Neural cell (in vitro differentiated cells): ENCODE data around the gene IER3. TPM values are rescaled to one million over a fixed set of nuclear protein-coding genes. Genes with fewer than 3 reads are reported as not detected.

Experiments used
- H2AFZ ChIP-seq: fragments of 200-600, 300-800 bp; sonication (generic), shearing (Covaris generic); 2 replicates; pipeline ENCODE4 v1.6.0; 2014; ENCODE audit warnings: low read depth, mild to moderate bottlenecking, antibody characterized with exemption, low read length, moderate library complexity
- H3F3A ChIP-seq: fragments of 200-600 bp; shearing (Covaris generic); 2 replicates; pipeline ENCODE4 v1.6.1; 2016; ENCODE audit warnings: mild to moderate bottlenecking, moderate library complexity, mixed read lengths, antibody characterized with exemption, low read length; ENCODE audit not compliant: insufficient read depth, poor library complexity, severe bottlenecking
- H3K27ac ChIP-seq: fragments of 200-600, 300-800 bp; sonication (generic), shearing (Covaris generic); 2 replicates; pipeline ENCODE4 v1.5.1; 2014; ENCODE audit warnings: mild to moderate bottlenecking, low read length, moderate library complexity
- H3K27me3 ChIP-seq: fragments of 300-800, 200-600 bp; sonication (generic), shearing (Covaris generic); 2 replicates; pipeline ENCODE4 v1.6.0; 2014; ENCODE audit warnings: mild to moderate bottlenecking, low read depth, low read length, moderate library complexity; ENCODE audit not compliant: insufficient read depth
- H3K36me3 ChIP-seq: fragments of 300-800, 200-600 bp; sonication (generic), shearing (Covaris generic); 2 replicates; pipeline ENCODE4 v1.5.1; 2014; ENCODE audit warnings: mild to moderate bottlenecking, antibody characterized with exemption, low read length, moderate library complexity; ENCODE audit not compliant: insufficient read depth
- H3K4me2 ChIP-seq: fragments of 300-800, 200-600 bp; sonication (generic), shearing (Covaris generic); 2 replicates; pipeline ENCODE4 v1.6.0; 2014; ENCODE audit warnings: mild to moderate bottlenecking, low read length
- H3K4me3 ChIP-seq: fragments of 300-800, 200-600 bp; sonication (generic), shearing (Covaris generic); 2 replicates; pipeline ENCODE4 v1.5.1; 2014; ENCODE audit warnings: mild to moderate bottlenecking, low read length, moderate library complexity
- H3K79me2 ChIP-seq: fragments of 200-600 bp; shearing (Covaris generic); replicated peaks from 2 replicates; pipeline ENCODE4 v1.6.0; 2014; ENCODE audit warnings: mild to moderate bottlenecking, low read length, moderate library complexity; ENCODE audit not compliant: insufficient read depth
- H3K9ac ChIP-seq: fragments of 300-800, 200-600 bp; sonication (generic), shearing (Covaris generic); 2 replicates; pipeline ENCODE4 v1.6.1; 2016; ENCODE audit warnings: mild to moderate bottlenecking, low read length, mixed read lengths
- H3K9me2 ChIP-seq: fragments of 200-600 bp; shearing (Covaris generic); 2 replicates; pipeline ENCODE4 v1.6.1; 2016; ENCODE audit warnings: mild to moderate bottlenecking, low read length, mixed read lengths; ENCODE audit not compliant: insufficient read depth
- H3K9me3 ChIP-seq: fragments of 200-600, 300-800 bp; sonication (generic), shearing (Covaris generic); 2 replicates; pipeline ENCODE4 v1.6.1; 2016; ENCODE audit warnings: mild to moderate bottlenecking, mixed run types, low read length, moderate library complexity, mixed read lengths
- H4K20me1 ChIP-seq: fragments of 200-600 bp; shearing (Covaris generic); 2 replicates; pipeline ENCODE4 v1.6.1; 2016; ENCODE audit warnings: mild to moderate bottlenecking, mixed run types; ENCODE audit not compliant: insufficient read depth
- CTCF ChIP-seq: fragments of 450-650 bp; IDR thresholded peaks from 2 replicates; pipeline ENCODE4 v1.5.1; 2014; ENCODE audit warnings: antibody characterized with exemption, mild to moderate bottlenecking, moderate library complexity; ENCODE audit not compliant: poor library complexity, severe bottlenecking
- EP300 ChIP-seq: fragments of 450-650 bp; conservative IDR thresholded peaks from 2 replicates; pipeline ENCODE4 v1.6.1; 2014; ENCODE audit warnings: antibody characterized with exemption, mild to moderate bottlenecking, moderate library complexity; ENCODE audit not compliant: poor library complexity, severe bottlenecking
- EZH2 ChIP-seq: fragments of 200-600, 300-800 bp; shearing (Covaris generic), sonication (generic); IDR thresholded peaks from 2 replicates; pipeline ENCODE4 v1.6.1; 2014; ENCODE audit warnings: antibody characterized with exemption, low read length, borderline replicate concordance, mild to moderate bottlenecking; ENCODE audit not compliant: insufficient read depth, poor library complexity, severe bottlenecking
- MXI1 ChIP-seq: fragments of 450-650 bp; conservative IDR thresholded peaks from 2 replicates; pipeline ENCODE4 v1.6.1; 2014; ENCODE audit warnings: antibody characterized with exemption, mild to moderate bottlenecking; ENCODE audit not compliant: poor library complexity, severe bottlenecking
- POLR2AphosphoS5 ChIP-seq: IDR thresholded peaks from 2 replicates; pipeline ENCODE4 v1.6.1; 2012
- RAD21 ChIP-seq: fragments of 450-650 bp; conservative IDR thresholded peaks from 2 replicates; pipeline ENCODE4 v1.6.1; 2014; ENCODE audit warnings: antibody characterized with exemption, mild to moderate bottlenecking, moderate library complexity
- REST ChIP-seq: IDR thresholded peaks from 2 replicates; pipeline ENCODE4 v1.6.1; 2012; ENCODE audit warnings: borderline replicate concordance
- SMC3 ChIP-seq: fragments of 450-650 bp; conservative IDR thresholded peaks from 2 replicates; pipeline ENCODE4 v1.6.1; 2014; ENCODE audit warnings: antibody characterized with exemption, mild to moderate bottlenecking, moderate library complexity; ENCODE audit not compliant: poor library complexity
- TAF1 ChIP-seq: IDR thresholded peaks from 2 replicates; pipeline ENCODE4 v1.6.1; 2012; ENCODE audit warnings: low read depth
- polyA plus RNA-seq: library from polyadenylated mRNA; depleted of rRNA; stranded (reverse); fragments of >200 nt; gene quantifications from 2 replicates; pipeline ENCODE4 v1.2.3, GENCODE V29; 2014

The IER3 gene
- polyA plus RNA-seq, 1 donor from 2014 or later = 3.0 TPM

DNA sequence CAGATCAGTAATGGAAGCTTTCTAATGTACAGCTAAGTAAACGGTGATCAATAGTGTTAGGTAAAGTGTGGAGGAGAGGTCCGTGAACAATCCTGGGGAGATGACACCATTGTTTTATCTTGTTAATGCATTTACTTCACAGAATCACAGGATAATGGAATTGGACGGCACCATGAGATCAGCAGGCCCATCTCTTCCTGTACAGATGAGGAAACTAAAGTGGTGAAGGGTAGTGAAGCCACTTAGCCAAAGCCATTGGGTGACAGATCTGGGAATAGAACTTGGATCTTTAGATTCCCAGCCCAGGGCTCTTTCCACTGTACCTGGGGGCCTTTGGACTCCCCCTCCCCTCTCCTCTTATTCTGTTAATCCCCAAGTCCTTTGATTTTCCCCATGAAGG lies 26.2 kb upstream of the IER3 start:
- Histone ChIP-seq H3K27me3 (no peaks in the 10 kb centered on the region), H3K4me2 (no peak overlapping the region), H3K4me3 (no peak overlapping the region), H3K27ac (no peak overlapping the region), H3K36me3 (no peaks in the 10 kb centered on the region), H3K9me3 (no peaks in the 10 kb centered on the region), H3F3A (no peaks in the 10 kb centered on the region), H4K20me1 (no peaks in the 10 kb centered on the region), H3K9ac (no peak overlapping the region), H3K9me2 (no peaks in the 10 kb centered on the region), H2AFZ (no peak overlapping the region), H3K79me2 (no peaks in the 10 kb centered on the region)
- TF ChIP-seq REST (no peak), CTCF (no peak), MXI1 (no peak), RAD21 (no peak), TAF1 (no peak), EZH2 (no peak), SMC3 (no peak), POLR2AphosphoS5 (no peak), EP300 (no peak)

DNA sequence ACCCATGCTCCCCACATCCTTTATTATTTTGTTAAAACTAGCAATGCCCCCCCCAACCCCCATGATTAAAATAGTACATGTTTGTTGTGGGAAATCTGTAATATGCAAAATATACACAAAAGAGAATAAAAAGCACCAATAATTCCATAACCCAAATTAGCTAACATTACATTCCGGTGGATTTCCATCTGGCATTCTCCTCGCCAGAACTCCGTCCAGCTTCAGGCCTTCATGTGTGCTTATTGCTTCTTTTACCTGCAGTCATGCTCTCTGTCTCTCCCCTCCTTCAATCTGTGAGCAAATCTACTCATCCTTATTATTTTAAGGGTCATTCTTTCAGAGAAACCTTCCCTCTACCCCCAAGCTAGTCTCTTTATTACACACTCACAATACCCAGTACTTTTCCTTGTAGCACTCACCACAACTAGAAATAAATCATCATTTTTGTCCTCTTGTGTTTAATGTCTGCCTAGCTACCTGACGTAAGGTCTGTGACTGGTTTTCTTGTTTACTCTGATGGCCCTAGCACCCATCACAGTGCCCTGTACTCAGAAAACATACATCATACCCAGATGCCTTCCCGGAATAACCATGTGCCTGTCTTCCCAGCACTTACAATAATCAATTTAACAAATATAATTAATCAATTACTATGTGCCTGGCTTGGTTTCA lies 25.6 kb upstream of the IER3 start:
- Histone ChIP-seq H3K27ac (no peak overlapping the region), H3K9me2 (no peaks in the 10 kb centered on the region), H3K4me2 (no peak overlapping the region), H3F3A (no peaks in the 10 kb centered on the region), H3K4me3 (no peak overlapping the region), H3K9me3 (no peaks in the 10 kb centered on the region), H3K27me3 (no peaks in the 10 kb centered on the region), H4K20me1 (no peaks in the 10 kb centered on the region), H3K79me2 (no peaks in the 10 kb centered on the region), H2AFZ (no peak overlapping the region), H3K9ac (no peak overlapping the region), H3K36me3 (no peaks in the 10 kb centered on the region)
- TF ChIP-seq SMC3 = no peak
- no peak for TF ChIP-seq EP300
- TF ChIP-seq EZH2 = no peak
- TF ChIP-seq TAF1 = no peak
- TF ChIP-seq MXI1 = no peak
- no peak for TF ChIP-seq CTCF
- TF ChIP-seq REST = no peak
- no peak for TF ChIP-seq POLR2AphosphoS5
- no peak for TF ChIP-seq RAD21
